HepG2 (cell line): ENCODE results near the gene DMXL2. TPM values are rescaled to one million over a fixed set of nuclear protein-coding genes. Genes with fewer than 3 reads are reported as not detected.

Experiments
- HMG20B ChIP-seq: conservative IDR thresholded peaks from 2 replicates; pipeline ENCODE4 v1.6.1; 2016; ENCODE audit warnings: missing genetic modification reagents, missing compliant biosample characterization
- NFE2L2 ChIP-seq: fragments of 150-350 bp; IDR thresholded peaks from 2 replicates; pipeline ENCODE4 v1.6.1; 2014; ENCODE audit warnings: low read length
- NFIC ChIP-seq: IDR thresholded peaks from 2 replicates; pipeline ENCODE4 v1.6.1; 2012; ENCODE audit warnings: mild to moderate bottlenecking, low read length, inconsistent platforms
- NFRKB ChIP-seq: fragments of 450-650 bp; IDR thresholded peaks from 2 replicates; pipeline ENCODE4 v1.6.1; 2017
- ZNF12 ChIP-seq: sonication (generic); formaldehyde crosslinking; IDR thresholded peaks from 2 replicates; pipeline ENCODE4 v1.5.0; 2020; ENCODE audit warnings: missing genetic modification reagents
- ZNF546 ChIP-seq: sonication (generic); formaldehyde crosslinking; conservative IDR thresholded peaks from 2 replicates; pipeline ENCODE4 v1.8.1; 2023; ENCODE audit warnings: mild to moderate bottlenecking, missing genetic modification reagents
- polyA plus RNA-seq, 8 experiments: library from polyadenylated mRNA; depleted of rRNA in 3 of 8; stranded (reverse) in 7 of 8; unstranded in 1 of 8; fragments of >200 nt; fragmentation: Illumina TruSeq in 4 of 8; extraction: Trizol in 4 of 8; gene quantifications; 2 replicates each; pipeline versions ENCODE4 v1.2.1 to v1.2.3, GENCODE V29; 2011 to 2016; ENCODE audit warnings: low read depth in 4 of 8, missing spikeins in 1 of 8, mixed read lengths in 1 of 8; ENCODE audit not compliant: insufficient read depth in 1 of 8
- total RNA-seq, 5 experiments: library from RNA; depleted of rRNA; stranded (reverse); fragments of >200 nt; fragmentation: Illumina TruSeq; extraction: Trizol; gene quantifications; 2 replicates each; pipeline ENCODE4 v1.2.3, GENCODE V29; 2016; ENCODE audit warnings: low read depth in 1 of 5
- TF ChIP-seq, protein P1 (sequence below): sonication (generic); formaldehyde crosslinking; IDR thresholded peaks from 2 replicates; pipeline ENCODE4 v1.4.0; 2020; ENCODE audit warnings: missing genetic modification reagents, mild to moderate bottlenecking, borderline replicate concordance
- TF ChIP-seq, protein P2 (sequence below): sonication (generic); formaldehyde crosslinking; IDR thresholded peaks from 2 replicates; pipeline ENCODE4 v1.5.0; 2020; ENCODE audit warnings: mild to moderate bottlenecking, missing genetic modification reagents, borderline replicate concordance
- TF ChIP-seq, protein P3 (sequence below): sonication (generic); formaldehyde crosslinking; IDR thresholded peaks from 2 replicates; pipeline ENCODE4 v1.4.0; 2020; ENCODE audit warnings: missing genetic modification reagents
- TF ChIP-seq, protein P4 (sequence below): sonication (generic); formaldehyde crosslinking; IDR thresholded peaks from 2 replicates; pipeline ENCODE4 v1.8.1; 2022; ENCODE audit warnings: mild to moderate bottlenecking, missing genetic modification reagents
- TF ChIP-seq, protein P5 (sequence below): conservative IDR thresholded peaks from 2 replicates; pipeline ENCODE4 v1.6.1; 2018; ENCODE audit warnings: missing genetic modification reagents
- TF ChIP-seq, protein P6 (sequence below): sonication (generic); formaldehyde crosslinking; IDR thresholded peaks from 2 replicates; pipeline ENCODE4 v1.5.1; 2020; ENCODE audit warnings: missing genetic modification reagents, mild to moderate bottlenecking, borderline replicate concordance

DMXL2 gene
- total and polyA plus RNA-seq, 2 of the 13 experiments (the other 11 are each of a cell fraction or from before 2014, with no cell fraction given): 11.6 to 15.3 TPM

DNA sequence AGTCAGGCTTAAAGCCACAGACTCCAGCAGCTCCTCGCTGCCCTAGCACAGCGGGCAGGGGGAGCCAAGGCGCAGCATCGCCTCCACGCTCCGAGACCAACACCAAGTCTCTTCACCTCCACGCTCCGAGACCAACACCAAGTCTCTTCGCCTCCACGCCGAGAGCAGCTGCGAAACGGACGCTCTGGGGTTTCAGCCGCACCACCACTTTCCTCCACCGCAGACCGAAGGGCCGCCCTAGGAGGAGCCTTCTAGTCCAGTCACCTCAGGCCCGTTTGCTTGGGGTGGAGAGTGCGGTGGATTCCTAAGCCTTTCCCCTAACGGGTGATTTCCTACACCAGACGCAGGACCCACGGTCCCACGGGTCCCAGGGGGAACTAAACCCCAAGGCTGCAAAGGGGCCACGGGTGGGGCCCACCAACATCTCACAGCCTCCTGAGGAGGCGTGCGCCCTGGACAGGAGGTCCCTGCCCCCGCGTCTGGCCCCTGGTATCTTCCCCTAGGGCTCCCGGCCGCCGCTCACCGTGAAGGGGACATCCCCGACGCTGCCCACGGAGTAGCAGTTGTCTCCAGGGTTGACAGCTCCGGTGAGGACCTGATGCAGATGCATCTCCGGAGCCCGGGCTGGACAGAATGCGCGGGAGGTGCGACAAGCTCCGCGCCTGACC lies 501 bp downstream of the DMXL2 start (continued):
- TF ChIP-seq, protein P1, sequence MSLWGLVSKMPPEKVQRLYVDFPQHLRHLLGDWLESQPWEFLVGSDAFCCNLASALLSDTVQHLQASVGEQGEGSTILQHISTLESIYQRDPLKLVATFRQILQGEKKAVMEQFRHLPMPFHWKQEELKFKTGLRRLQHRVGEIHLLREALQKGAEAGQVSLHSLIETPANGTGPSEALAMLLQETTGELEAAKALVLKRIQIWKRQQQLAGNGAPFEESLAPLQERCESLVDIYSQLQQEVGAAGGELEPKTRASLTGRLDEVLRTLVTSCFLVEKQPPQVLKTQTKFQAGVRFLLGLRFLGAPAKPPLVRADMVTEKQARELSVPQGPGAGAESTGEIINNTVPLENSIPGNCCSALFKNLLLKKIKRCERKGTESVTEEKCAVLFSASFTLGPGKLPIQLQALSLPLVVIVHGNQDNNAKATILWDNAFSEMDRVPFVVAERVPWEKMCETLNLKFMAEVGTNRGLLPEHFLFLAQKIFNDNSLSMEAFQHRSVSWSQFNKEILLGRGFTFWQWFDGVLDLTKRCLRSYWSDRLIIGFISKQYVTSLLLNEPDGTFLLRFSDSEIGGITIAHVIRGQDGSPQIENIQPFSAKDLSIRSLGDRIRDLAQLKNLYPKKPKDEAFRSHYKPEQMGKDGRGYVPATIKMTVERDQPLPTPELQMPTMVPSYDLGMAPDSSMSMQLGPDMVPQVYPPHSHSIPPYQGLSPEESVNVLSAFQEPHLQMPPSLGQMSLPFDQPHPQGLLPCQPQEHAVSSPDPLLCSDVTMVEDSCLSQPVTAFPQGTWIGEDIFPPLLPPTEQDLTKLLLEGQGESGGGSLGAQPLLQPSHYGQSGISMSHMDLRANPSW (CRISPR knock-in tag): no peak
- TF ChIP-seq, protein P2, sequence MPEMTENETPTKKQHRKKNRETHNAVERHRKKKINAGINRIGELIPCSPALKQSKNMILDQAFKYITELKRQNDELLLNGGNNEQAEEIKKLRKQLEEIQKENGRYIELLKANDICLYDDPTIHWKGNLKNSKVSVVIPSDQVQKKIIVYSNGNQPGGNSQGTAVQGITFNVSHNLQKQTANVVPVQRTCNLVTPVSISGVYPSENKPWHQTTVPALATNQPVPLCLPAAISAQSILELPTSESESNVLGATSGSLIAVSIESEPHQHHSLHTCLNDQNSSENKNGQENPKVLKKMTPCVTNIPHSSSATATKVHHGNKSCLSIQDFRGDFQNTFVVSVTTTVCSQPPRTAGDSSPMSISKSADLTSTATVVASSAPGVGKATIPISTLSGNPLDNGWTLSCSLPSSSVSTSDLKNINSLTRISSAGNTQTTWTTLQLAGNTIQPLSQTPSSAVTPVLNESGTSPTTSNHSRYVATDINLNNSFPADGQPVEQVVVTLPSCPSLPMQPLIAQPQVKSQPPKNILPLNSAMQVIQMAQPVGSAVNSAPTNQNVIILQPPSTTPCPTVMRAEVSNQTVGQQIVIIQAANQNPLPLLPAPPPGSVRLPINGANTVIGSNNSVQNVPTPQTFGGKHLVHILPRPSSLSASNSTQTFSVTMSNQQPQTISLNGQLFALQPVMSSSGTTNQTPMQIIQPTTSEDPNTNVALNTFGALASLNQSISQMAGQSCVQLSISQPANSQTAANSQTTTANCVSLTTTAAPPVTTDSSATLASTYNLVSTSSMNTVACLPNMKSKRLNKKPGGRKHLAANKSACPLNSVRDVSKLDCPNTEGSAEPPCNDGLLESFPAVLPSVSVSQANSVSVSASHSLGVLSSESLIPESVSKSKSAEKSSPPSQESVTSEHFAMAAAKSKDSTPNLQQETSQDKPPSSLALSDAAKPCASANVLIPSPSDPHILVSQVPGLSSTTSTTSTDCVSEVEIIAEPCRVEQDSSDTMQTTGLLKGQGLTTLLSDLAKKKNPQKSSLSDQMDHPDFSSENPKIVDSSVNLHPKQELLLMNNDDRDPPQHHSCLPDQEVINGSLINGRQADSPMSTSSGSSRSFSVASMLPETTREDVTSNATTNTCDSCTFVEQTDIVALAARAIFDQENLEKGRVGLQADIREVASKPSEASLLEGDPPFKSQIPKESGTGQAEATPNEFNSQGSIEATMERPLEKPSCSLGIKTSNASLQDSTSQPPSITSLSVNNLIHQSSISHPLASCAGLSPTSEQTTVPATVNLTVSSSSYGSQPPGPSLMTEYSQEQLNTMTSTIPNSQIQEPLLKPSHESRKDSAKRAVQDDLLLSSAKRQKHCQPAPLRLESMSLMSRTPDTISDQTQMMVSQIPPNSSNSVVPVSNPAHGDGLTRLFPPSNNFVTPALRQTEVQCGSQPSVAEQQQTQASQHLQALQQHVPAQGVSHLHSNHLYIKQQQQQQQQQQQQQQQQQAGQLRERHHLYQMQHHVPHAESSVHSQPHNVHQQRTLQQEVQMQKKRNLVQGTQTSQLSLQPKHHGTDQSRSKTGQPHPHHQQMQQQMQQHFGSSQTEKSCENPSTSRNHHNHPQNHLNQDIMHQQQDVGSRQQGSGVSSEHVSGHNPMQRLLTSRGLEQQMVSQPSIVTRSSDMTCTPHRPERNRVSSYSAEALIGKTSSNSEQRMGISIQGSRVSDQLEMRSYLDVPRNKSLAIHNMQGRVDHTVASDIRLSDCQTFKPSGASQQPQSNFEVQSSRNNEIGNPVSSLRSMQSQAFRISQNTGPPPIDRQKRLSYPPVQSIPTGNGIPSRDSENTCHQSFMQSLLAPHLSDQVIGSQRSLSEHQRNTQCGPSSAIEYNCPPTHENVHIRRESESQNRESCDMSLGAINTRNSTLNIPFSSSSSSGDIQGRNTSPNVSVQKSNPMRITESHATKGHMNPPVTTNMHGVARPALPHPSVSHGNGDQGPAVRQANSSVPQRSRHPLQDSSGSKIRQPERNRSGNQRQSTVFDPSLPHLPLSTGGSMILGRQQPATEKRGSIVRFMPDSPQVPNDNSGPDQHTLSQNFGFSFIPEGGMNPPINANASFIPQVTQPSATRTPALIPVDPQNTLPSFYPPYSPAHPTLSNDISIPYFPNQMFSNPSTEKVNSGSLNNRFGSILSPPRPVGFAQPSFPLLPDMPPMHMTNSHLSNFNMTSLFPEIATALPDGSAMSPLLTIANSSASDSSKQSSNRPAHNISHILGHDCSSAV (CRISPR knock-in tag): no peak
- TF ChIP-seq HMG20B (CRISPR knock-in tag) (no peak), NFE2L2 (no peak), ZNF546 (CRISPR knock-in tag) (peak; percentile 66; the same call in 1 of the 2 replicates), ZNF12 (CRISPR knock-in tag) (no peak), NFRKB (no peak), NFIC (no peak)
- TF ChIP-seq, protein P3, sequence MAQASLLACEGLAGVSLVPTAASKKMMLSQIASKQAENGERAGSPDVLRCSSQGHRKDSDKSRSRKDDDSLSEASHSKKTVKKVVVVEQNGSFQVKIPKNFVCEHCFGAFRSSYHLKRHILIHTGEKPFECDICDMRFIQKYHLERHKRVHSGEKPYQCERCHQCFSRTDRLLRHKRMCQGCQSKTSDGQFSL (CRISPR knock-in tag): no peak
- TF ChIP-seq, protein P4, sequence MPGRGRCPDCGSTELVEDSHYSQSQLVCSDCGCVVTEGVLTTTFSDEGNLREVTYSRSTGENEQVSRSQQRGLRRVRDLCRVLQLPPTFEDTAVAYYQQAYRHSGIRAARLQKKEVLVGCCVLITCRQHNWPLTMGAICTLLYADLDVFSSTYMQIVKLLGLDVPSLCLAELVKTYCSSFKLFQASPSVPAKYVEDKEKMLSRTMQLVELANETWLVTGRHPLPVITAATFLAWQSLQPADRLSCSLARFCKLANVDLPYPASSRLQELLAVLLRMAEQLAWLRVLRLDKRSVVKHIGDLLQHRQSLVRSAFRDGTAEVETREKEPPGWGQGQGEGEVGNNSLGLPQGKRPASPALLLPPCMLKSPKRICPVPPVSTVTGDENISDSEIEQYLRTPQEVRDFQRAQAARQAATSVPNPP (CRISPR knock-in tag): no peak
- TF ChIP-seq, protein P5, sequence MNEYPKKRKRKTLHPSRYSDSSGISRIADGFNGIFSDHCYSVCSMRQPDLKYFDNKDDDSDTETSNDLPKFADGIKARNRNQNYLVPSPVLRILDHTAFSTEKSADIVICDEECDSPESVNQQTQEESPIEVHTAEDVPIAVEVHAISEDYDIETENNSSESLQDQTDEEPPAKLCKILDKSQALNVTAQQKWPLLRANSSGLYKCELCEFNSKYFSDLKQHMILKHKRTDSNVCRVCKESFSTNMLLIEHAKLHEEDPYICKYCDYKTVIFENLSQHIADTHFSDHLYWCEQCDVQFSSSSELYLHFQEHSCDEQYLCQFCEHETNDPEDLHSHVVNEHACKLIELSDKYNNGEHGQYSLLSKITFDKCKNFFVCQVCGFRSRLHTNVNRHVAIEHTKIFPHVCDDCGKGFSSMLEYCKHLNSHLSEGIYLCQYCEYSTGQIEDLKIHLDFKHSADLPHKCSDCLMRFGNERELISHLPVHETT: no peak
- TF ChIP-seq, protein P6, sequence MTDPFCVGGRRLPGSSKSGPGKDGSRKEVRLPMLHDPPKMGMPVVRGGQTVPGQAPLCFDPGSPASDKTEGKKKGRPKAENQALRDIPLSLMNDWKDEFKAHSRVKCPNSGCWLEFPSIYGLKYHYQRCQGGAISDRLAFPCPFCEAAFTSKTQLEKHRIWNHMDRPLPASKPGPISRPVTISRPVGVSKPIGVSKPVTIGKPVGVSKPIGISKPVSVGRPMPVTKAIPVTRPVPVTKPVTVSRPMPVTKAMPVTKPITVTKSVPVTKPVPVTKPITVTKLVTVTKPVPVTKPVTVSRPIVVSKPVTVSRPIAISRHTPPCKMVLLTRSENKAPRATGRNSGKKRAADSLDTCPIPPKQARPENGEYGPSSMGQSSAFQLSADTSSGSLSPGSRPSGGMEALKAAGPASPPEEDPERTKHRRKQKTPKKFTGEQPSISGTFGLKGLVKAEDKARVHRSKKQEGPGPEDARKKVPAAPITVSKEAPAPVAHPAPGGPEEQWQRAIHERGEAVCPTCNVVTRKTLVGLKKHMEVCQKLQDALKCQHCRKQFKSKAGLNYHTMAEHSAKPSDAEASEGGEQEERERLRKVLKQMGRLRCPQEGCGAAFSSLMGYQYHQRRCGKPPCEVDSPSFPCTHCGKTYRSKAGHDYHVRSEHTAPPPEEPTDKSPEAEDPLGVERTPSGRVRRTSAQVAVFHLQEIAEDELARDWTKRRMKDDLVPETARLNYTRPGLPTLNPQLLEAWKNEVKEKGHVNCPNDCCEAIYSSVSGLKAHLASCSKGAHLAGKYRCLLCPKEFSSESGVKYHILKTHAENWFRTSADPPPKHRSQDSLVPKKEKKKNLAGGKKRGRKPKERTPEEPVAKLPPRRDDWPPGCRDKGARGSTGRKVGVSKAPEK: no peak; the same call in 1 of the 2 replicates
